GM18508 (cell line): ENCODE data around the gene TVP23A.
A peak's percentile ranks its signal among the peaks of the same experiment; 100 is the strongest.
"Not testable (repeated sequence)": the region's sequence is repeated elsewhere in the genome, so short reads cannot be mapped to it uniquely, and the experiment has no call there.

Source experiments
- ATAC-seq: cut with Tn5 transposase; IDR thresholded peaks from one replicate; pipeline ENCODE4 v1.9.1; 2021; ENCODE audit warnings: moderate number of reproducible peaks; ENCODE audit not compliant: insufficient read depth, unreplicated experiment

TVP23A gene

DNA sequence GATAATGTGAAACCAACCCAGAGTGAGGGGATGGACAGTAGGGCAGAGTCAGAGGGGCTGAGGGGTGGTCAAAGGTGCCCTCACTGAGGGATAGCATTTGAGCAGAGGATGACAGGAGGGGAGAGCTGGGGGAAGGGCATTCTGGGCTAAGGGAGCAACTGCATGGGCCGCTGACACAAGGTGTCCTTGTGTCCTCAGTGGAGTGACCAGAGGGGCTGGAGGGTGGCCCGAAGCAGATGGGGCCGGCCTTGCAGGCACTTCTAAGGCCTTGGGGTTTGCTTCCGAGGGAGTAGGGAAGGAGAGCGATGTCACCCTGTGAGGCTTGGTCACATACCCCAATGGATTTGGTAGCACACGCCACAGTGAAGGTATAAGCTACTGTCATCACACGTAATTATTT lies 64.9 kb downstream of the TVP23A start:
- ATAC-seq = no peak

DNA sequence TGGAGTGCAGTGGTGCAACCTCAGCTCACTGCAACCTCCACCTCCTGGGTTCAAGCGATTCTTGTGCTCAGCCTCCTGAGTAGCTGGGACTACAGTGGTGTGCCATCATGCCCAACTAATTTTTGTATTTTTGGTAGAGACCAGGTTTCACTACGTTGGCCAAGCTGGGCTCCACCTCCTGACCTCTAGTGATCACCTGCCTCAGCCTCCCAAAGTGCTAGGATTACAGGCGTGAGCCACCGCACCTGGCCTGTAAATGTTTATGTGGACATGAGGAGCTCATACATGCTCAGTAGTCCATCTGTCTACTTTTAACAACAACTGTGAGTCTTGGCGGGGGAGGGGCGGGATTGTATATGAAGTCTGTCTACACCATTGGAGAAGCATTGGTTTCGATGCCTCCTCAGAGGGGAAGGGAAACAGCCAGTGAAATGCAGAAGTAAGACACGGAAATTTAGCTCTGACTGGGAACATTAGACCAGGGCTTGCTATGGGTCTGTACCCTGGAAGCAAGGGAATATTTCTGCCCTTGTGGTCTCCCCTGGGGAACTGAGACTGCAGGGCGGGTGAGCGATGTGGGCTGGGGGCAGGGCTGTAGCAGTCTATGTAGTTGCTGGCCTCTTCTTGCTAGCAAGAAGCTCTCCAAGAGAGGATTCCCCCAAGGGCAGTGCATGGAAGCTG lies 65.6 kb downstream of the TVP23A start:
- ATAC-seq = no peak

DNA sequence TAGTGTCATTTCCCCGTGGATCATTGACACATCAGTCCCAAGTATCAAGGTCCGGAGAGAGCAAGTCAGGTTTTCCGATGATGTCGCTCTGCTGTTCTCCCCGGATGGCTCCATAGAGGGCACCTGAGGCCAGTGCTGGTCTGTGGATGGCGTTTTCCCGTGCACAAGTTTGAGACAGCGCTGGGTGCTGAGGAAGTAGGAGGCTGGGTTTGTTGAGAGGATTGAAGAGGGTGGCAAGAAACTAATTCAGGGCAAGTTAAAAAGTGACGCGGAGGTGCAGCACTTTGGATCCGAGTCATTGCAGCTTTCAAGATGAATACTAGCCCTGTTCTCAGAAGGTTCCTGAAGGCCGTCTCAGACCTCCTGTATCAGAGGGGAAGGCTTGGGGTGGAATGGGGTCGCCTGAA lies 67.3 kb downstream of the TVP23A start:
- ATAC-seq = no peak

DNA sequence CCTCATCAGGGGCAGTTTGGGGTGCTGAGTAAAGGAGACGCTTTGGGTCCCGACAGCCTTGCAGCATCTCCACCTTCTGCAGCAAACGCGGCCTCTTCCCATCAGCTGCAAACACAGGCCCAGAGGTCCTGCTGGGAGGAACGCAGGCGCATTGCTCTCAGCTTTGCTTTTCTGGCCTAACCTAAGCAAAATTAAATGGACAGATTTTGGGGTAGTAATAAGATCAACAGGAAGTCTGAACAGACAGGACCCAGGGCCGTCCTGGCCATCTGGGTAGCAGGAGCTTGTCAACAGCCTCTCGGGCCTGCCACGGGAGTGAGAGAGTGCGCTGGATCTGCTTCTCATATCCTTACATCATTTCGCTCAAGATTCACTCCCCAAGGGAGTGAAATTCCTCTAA lies 67.8 kb downstream of the TVP23A start:
- ATAC-seq = no peak

DNA sequence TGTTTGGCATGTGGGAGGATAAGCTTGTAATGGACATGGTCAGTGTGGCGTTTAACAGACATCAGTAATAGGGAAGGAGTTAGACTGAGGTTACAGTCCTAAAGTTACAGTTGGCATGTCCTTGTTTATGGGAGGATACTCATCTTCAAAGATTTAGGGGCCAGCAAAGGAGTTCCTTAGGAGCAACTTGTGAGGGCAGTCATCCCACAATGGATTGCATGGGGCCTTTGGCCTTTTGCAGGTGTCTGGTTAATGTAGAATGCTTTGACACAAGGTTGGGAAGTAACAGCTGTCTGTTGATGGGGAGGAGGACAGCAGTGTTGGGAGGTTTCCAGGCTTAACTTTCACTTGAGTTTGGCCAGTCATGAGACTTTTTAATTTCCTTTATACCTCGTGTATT lies 72.8 kb downstream of the TVP23A start:
- ATAC-seq = no peak

DNA sequence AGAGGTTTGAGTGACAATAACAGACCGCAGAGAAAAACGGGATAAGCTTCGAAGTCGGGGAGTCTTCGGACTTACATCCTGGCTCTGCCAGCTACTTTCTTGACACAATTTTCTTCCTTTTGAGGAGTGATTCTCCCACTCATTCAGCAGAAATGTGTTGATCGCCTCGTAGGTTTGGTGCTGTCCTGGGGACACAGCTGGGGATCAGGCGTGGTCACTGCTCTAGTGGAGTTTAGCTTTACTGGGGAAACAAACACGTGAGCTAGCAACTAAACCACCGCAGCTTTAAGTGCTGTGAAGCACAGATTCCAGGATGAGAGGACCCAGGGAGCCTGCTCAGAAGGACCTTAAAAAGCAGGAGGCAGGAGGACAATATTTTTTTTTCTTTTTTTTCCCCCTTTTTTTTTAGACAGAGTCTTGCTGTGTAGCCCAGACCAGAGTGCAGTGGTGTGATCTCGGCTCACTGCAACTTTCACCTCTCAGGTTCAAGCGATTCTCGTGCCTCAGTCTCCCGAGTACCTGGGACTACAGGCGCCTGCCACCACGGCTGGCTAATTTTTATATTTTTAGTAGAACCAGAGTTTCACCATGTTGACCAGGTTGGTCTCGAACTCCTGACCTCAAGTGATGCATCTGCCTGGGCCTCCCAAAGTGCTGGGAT lies 74.1 kb downstream of the TVP23A start:
- no peak for ATAC-seq

DNA sequence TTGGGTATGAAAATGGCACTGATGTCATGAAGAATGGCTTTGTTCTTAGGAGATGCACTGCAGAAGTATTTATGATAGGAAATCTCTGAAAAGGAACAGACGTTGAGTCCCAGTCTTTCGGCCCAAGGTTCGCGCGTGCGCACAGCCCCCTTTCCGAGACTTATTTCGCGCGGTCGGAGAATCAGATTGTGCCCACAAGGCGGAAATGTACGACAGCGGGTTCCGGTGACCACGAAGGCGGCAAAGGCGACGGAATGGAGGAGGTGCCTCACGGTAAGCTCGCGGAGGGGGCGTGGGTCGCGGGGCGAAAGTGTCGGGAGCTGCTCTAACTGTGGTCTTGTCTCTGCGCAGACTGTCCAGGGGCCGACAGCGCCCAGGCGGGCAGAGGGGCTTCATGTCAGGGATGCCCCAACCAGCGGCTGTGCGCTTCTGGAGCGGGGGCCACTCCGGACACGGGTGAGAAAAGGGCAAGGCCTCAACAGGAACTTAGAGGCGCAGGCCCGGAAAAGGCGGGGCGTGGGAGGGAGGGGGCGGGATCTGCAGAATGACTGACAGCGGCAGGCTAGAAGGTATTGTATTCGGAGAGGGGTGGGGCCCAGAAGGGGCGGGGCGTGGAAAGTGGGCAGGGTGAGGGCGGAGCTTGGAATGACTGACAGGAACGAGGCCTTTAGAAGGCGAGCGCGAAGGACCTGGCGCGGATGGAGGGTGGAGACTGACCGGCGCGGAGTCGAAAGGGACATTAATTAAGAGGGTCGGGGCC lies 74.8 kb downstream of the TVP23A start, which contains the start of gene NUBP1:
NUBP1 (plus strand) TSS at position 233 of the 760 bp plus-strand sequence; CDS start at position 255, 22 bp downstream.
- peak; percentile 59 for ATAC-seq

DNA sequence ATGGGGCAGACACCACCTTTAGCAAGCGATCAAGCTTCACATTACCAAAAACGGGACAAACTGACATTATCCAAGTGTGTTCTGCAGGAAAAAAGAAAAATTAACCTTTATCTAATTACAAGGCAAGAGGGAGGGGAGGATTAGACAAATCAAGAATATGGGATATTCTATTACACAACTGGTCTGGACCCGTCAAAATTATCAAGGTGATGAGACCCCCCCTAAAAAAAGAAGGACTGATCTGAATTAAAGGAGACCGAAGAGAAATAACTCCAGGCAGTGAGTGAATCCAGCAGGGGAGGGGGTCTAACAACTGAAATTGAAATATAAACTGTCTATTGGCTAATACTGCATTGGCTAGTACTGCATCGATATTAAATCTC lies 75.4 kb downstream of the TVP23A start:
- no peak for ATAC-seq

DNA sequence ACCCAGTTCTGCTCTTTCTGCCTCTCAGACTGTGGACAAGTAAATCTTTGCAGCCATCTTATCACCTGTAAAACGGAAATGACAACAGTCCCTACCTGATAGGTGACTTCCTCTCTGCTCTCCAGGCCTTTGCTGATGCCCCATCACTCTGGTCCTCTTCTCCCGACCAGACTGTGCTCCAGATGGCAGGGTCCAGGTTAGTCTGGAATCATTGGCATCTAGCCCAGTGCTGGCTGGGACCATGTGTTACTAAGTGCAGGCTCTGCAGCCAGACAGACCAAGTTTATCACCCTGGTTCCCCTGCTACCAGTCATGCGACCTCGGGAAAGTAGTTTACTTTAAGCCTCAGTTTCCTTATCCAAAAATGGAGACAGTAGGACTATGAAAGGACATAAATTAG lies 76.8 kb downstream of the TVP23A start:
- no peak for ATAC-seq

DNA sequence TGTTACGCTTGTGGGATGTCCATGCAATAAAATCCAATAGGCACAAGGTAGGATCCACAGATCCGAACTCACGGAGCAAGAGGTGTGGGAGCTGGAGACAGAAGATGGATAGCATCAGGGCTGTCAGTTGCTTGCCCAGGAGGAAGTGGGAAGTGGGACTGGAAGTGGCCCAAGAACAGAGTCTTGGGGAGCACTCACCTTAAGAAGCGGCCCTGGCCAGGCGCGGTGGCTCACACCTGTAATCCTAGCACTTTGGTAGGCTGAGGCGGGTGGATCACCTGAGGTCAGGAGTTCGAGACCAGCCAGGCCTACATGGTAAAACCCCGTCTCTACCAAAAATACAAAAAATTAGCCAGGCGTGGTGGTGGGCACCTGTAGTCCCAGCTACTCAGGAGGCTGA lies 77.3 kb downstream of the TVP23A start:
- ATAC-seq = not testable (repeated sequence)

DNA sequence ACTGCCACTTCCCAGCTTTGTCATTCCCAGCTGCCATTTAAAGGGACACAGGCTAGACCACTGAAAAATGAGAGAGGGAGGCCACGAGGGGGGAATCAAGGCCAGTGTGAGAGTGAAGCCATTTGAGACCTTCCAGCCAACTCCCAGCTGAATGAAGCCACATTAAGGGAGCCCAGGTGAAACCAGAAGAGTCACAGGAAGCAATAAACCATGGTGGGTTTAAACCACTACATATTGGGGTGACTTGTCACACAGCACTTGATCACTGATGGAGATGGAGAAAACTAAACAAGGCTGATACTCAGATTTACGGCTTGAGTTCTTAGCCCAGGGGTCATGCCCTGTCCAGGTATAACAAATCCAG lies 77.8 kb downstream of the TVP23A start:
- ATAC-seq = no peak

DNA sequence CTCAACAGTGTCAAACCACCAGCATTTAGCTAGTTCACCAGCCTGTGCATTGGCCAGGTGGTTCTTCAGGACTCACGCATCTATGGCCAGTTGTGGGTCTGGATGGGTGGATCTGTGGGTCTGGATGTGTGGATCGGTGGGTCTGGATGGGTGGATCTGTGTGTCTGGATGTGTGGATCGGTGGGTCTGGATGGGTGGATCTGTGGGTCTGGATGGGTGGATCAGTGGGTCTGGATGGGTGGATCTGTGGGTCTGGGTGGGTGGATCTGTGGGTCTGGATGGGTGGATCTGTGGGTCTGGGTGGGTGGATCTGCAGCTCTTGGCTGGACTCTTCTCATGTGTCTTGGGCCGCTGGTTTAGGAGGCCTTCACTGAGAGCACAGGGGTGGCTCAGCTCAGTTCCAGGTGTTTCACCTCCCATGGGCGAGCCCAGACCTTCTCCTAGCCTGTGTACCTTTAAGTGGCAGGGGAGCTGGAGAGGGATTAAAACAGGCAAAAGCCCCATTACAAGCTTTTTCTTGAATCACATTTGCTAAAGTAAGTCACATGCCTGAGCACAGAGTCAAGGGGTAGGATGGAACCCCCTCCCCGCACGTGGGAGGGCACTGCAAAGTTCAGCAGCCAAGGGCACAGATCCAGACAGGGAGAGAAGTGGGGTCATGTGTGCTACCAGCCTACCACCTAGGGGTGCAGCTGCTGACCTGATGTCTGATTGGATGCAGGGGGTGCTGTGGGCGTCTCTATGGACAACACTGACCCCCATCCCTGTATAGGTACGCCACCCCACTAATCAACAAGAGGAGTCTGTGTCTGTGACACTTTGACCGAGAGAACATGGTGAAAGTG lies 78.4 kb downstream of the TVP23A start:
- no peak for ATAC-seq

DNA sequence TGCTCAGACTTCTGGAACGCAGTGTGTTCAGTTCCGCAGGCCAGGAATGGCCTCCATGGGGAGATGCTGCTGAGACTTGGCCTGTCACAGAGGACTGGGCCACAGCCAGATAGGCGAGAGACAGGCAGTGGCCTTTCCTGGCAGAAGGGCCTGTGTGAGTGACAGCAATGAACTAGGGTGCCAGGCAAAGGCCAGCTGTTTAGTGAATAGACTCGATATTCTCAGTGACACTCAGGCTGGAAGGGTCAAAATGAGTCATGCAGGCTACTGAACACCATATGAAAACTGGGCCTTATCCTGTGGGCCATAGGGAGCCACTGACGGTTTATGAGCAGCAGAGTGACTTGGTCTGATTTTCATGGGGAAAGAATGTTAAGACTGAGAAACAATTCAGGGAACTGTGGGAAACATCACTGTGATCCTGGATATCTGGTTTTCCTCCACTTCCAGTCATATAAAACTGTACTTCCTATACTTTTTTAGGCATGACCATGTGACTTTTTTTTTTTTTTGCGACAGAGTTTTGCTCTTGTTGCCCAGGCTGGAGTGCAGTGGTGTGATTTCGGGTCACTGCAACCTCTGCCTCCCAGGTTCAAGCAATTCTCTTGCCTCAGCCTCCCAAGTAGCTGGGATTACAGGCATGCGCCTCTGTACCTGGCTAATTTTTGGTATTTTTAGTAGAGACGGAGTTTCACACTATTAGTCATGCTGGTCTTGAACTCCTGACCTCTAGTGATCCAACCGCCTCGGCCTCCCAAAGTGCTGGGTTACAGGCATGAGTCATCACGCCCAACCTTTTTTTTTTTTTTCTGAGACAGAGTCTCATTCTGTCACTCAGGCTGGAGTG lies 80.1 kb downstream of the TVP23A start:
- ATAC-seq = peak; percentile 35

DNA sequence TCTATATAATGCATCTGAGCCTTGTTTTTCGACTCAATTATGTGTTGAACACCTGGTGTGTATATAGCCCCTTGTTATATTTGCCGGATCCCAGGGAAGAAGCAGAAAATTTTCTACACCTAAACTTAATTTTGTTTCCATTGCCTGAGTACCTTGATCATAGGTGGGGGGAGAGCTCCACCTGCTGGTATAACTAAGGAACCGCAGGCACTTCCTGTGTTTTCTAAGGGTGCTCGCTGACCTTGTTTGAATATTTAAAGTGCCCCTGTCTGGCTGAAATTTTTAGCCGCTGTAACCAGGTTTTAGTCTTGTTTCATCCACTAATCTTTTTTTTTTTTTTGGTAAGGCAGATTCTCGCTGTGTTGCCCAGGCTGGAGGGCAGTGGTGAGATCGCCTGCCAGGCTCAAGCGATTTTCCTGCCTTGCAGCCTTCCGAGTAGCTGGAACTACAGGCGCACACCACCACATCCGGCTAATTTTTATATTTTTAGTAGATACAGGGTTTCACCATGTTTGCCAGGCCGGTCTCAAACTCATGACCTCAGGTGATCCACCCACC lies 81.4 kb downstream of the TVP23A start:
- ATAC-seq = no peak

DNA sequence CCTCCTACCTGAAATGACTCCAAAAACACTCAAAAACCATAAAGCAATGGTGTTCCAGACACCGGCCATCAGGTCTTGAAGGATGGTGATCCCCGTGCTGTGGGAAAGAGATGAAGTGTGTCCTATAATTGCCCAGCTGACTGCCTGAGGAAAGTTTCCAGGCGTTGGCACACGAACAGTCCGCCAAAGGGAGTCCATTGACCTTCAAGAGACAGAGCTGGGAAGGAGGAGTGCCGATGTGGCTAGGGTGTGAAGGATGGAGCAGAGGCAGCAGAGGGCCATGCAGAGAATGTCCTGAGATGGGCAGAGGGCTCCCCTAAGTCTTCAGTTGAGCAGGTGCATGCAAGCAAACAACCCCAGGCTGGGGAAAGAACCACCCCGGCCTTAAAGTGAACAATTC lies 86.8 kb downstream of the TVP23A start:
- ATAC-seq = no peak

DNA sequence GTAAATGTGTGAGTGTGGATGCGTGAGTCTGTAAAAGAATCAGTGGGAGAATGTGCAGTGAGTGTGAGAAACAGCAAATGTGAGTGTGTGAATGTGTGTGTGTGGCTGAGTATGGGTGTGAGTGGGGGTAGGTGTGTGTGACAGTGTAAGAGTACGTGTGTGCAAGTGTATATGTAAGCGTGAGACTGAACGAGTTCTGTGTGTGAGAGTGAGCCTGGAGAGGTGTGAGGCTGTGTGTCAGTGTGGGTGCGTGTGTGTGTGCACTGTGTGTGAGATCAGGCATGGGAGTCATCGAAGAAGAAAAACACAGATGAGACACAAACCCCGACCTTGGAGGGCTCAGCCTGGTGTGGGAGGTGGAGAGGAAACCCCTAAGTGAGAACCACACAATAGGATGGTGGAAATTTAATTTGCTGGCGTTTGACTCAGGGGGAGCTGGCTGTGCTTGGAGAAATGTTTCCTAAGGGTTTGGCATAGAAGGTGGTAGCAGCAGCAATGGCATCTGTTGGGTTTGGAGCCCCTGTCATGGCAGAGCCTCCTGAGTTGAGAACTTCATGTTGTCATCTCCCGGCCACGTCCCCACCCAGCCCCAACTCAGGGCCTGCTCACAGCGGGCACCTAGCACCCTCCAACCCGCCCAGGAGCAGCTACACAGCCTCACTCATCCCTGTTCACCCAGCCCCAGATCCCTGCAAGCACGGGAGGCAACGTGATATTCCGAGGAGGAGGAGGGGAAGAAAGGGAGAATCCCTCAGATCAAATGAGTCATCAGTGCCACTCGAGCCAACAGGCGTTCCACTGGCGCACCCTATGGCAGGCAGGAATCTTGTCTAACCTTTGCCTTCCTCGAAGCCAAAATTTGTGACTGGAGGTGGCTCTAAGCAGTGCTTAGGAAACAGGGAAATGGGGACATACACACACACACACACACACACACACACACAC lies 89.2 kb downstream of the TVP23A start:
- no peak for ATAC-seq

DNA sequence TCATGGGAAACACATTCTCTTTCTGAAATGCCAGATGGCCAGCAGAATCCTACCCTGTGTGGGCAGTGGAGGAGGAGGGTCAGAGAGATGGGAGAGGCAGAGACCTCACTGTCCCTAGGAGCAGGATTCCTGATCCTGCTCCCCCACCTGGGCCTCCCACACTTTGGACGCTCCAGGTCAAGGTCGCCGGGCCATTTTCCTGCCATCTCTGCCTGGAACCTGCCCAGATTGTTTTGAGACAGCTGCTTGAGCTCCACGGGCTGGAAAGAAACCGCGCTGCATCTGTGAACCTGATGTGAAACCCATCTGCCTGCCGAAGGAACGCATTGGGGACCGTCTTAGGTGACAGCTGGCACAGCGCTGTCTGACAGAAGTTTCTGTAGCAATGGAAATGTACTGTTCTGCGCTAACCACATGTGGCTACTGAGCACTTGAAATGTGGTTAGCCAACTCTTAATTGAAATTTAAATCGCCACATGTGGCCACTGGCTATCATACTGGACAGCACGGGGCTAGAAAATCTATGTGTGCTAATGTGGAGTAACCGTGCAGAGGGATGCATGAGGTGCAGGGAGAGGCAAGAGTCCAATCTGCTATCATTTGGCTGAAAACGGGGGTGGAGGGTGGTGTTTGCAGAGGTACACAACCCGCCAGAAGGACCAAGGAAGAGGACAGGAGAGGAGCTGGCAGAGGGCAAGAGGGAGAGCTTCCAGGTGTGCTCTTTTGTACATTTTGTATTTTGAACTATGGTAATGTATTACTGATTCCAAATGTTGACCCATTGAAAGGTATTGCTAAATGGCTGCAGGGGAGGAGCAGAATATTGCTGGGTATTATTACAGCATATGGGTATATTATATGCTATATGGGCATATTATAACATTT lies 90.3 kb downstream of the TVP23A start:
- ATAC-seq = no peak
